Neural progenitor cell (in vitro differentiated cells): ENCODE results near the gene IL20RA. TPM values are rescaled to one million over a fixed set of nuclear protein-coding genes. Genes with fewer than 3 reads are reported as not detected.

ENCODE experiments used
- DNase-seq: peaks from one replicate; pipeline ENCODE4 v3.0.0-alpha.2; 2016; ENCODE audit warnings: low spot score
- H2AFZ ChIP-seq: fragments of 200-600 bp; sonication (generic); replicated peaks from 2 replicates; pipeline ENCODE4 v1.6.1; 2016; ENCODE audit warnings: antibody characterized with exemption
- H3F3A ChIP-seq: fragments of 200-600 bp; sonication (generic); 2 replicates; pipeline ENCODE4 v1.6.1; 2016; ENCODE audit warnings: antibody characterized with exemption, low read depth
- H3K27ac ChIP-seq: fragments of 200-600 bp; sonication (generic); 2 replicates; pipeline ENCODE4 v1.5.1; 2016; ENCODE audit warnings: mild to moderate bottlenecking
- H3K27me3 ChIP-seq: fragments of 200-600 bp; sonication (generic); 2 replicates; pipeline ENCODE4 v1.6.1; 2016; ENCODE audit warnings: mild to moderate bottlenecking, moderate library complexity
- H3K36me3 ChIP-seq: fragments of 200-600 bp; sonication (generic); 2 replicates; pipeline ENCODE4 v1.5.1; 2016
- H3K4me1 ChIP-seq: fragments of 200-600 bp; sonication (generic); 2 replicates; pipeline ENCODE4 v1.6.1; 2016; ENCODE audit warnings: mixed run types
- H3K4me2 ChIP-seq: fragments of 200-600 bp; sonication (generic); 2 replicates; pipeline ENCODE4 v1.6.1; 2016
- H3K4me3 ChIP-seq: fragments of 200-600 bp; sonication (generic); 2 replicates; pipeline ENCODE4 v1.5.1; 2016
- H3K79me2 ChIP-seq: fragments of 200-600 bp; sonication (generic); 2 replicates; pipeline ENCODE4 v1.6.1; 2016; ENCODE audit warnings: low read depth
- H3K9ac ChIP-seq: fragments of 200-600 bp; sonication (generic); 2 replicates; pipeline ENCODE4 v1.6.1; 2016
- H3K9me3 ChIP-seq: fragments of 200-600 bp; sonication (generic); 2 replicates; pipeline ENCODE4 v1.5.1; 2016; ENCODE audit warnings: low read depth
- H4K20me1 ChIP-seq: fragments of 200-600 bp; sonication (generic); 2 replicates; pipeline ENCODE4 v1.6.1; 2016; ENCODE audit warnings: low read depth
- H3K27ac Mint-ChIP-seq: 3 replicates; pipeline ENCODE4 v1.8.0; 2021; ENCODE audit warnings: mixed read lengths
- H3K27me3 Mint-ChIP-seq: 2 replicates; pipeline ENCODE4 v1.8.0; 2022; ENCODE audit warnings: low read depth, mild to moderate bottlenecking, inconsistent platforms, moderate library complexity, mixed read lengths; ENCODE audit not compliant: insufficient read depth
- H3K36me3 Mint-ChIP-seq: 3 replicates; pipeline ENCODE4 v1.8.0; 2021; ENCODE audit warnings: mixed read lengths
- H3K4me1 Mint-ChIP-seq: 3 replicates; pipeline ENCODE4 v1.8.0; 2021; ENCODE audit warnings: mixed read lengths
- H3K4me3 Mint-ChIP-seq: 3 replicates; pipeline ENCODE4 v1.8.0; 2021; ENCODE audit warnings: mild to moderate bottlenecking, moderate library complexity, mixed read lengths
- H3K9me3 Mint-ChIP-seq: 3 replicates; pipeline ENCODE4 v1.8.0; 2020; ENCODE audit warnings: mixed read lengths
- EZH2 ChIP-seq: fragments of 200-600 bp; sonication (generic); IDR thresholded peaks from 2 replicates; pipeline ENCODE4 v1.6.1; 2017; ENCODE audit warnings: antibody characterized with exemption, mild to moderate bottlenecking, moderate library complexity
- EZH2phosphoT487 ChIP-seq: fragments of 200-600 bp; sonication (generic); IDR thresholded peaks from 2 replicates; pipeline ENCODE4 v1.6.1; 2017; ENCODE audit warnings: antibody characterized with exemption
- total RNA-seq: library from RNA; depleted of rRNA; stranded (reverse); fragments of >200 nt; gene quantifications from 2 replicates; pipeline ENCODE4 v1.2.3, GENCODE V29; 2015; ENCODE audit warnings: low replicate concordance
- TF ChIP-seq, protein P1 (sequence below): fragments of 200-600 bp; sonication (generic); IDR thresholded peaks from 2 replicates; pipeline ENCODE4 v1.5.1; 2017; ENCODE audit warnings: antibody characterized with exemption, mild to moderate bottlenecking

IL20RA gene
- total RNA-seq, 1 donor from 2014 or later = not detected

- no peaks in the 10 kb centered on the region for H3K27me3 ChIP-seq
- no peaks in the 10 kb centered on the region for H3K27me3 Mint-ChIP-seq
- H3K9ac ChIP-seq = no peak overlapping the region
- H3K4me1 ChIP-seq = peaks cover under 1% of the 10 kb centered on the region
- H3K36me3 Mint-ChIP-seq = no peaks in the 10 kb centered on the region
- no peaks in the 10 kb centered on the region for H4K20me1 ChIP-seq
- H3K4me3 ChIP-seq = no peak overlapping the region
- no peak overlapping the region for H3K4me2 ChIP-seq
- no peak overlapping the region for H3K27ac ChIP-seq
- H3K9me3 ChIP-seq = no peaks in the 10 kb centered on the region
- H3K9me3 Mint-ChIP-seq = no peaks in the 10 kb centered on the region
- H2AFZ ChIP-seq = peak overlapping the region; percentile 18
- H3K79me2 ChIP-seq = no peaks in the 10 kb centered on the region
- no peak overlapping the region for H3K27ac Mint-ChIP-seq
- peaks cover 3% of the 10 kb centered on the region for H3K4me1 Mint-ChIP-seq
- H3K4me3 Mint-ChIP-seq = no peak overlapping the region
- no peaks in the 10 kb centered on the region for H3K36me3 ChIP-seq
- no peaks in the 10 kb centered on the region for H3F3A ChIP-seq
- TF ChIP-seq, protein P1, sequence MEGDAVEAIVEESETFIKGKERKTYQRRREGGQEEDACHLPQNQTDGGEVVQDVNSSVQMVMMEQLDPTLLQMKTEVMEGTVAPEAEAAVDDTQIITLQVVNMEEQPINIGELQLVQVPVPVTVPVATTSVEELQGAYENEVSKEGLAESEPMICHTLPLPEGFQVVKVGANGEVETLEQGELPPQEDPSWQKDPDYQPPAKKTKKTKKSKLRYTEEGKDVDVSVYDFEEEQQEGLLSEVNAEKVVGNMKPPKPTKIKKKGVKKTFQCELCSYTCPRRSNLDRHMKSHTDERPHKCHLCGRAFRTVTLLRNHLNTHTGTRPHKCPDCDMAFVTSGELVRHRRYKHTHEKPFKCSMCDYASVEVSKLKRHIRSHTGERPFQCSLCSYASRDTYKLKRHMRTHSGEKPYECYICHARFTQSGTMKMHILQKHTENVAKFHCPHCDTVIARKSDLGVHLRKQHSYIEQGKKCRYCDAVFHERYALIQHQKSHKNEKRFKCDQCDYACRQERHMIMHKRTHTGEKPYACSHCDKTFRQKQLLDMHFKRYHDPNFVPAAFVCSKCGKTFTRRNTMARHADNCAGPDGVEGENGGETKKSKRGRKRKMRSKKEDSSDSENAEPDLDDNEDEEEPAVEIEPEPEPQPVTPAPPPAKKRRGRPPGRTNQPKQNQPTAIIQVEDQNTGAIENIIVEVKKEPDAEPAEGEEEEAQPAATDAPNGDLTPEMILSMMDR = no peak
- peak; percentile 50 for DNase-seq
Observed at GRCh38 chr6:137089305-137089704, 44.5 kb upstream of the IL20RA start.

GRCh38 chr6:137087902-137088301, 43.1 kb upstream of the IL20RA start:
- H3K27ac Mint-ChIP-seq = no peak overlapping the region
- no peaks in the 10 kb centered on the region for H3K9me3 Mint-ChIP-seq
- H3K9ac ChIP-seq = no peak overlapping the region
- peaks cover 5% of the 10 kb centered on the region for H3K4me1 Mint-ChIP-seq
- no peaks in the 10 kb centered on the region for H3K36me3 ChIP-seq
- no peaks in the 10 kb centered on the region for H3K27me3 ChIP-seq
- no peak overlapping the region for H3K27ac ChIP-seq
- H3K4me3 ChIP-seq = no peak overlapping the region
- no peak for DNase-seq
- H3K4me1 ChIP-seq = peaks cover 10% of the 10 kb centered on the region
- H3K79me2 ChIP-seq = no peaks in the 10 kb centered on the region
- no peaks in the 10 kb centered on the region for H3K27me3 Mint-ChIP-seq
- H3K4me3 Mint-ChIP-seq = no peak overlapping the region
- H3K36me3 Mint-ChIP-seq = no peaks in the 10 kb centered on the region
- H3F3A ChIP-seq = no peaks in the 10 kb centered on the region
- no peak for TF ChIP-seq EZH2phosphoT487
- no peak for TF ChIP-seq EZH2
- TF ChIP-seq, protein P1 = no peak
- no peak overlapping the region for H3K4me2 ChIP-seq
- no peak overlapping the region for H2AFZ ChIP-seq
- H4K20me1 ChIP-seq = no peaks in the 10 kb centered on the region
- no peaks in the 10 kb centered on the region for H3K9me3 ChIP-seq

- TF ChIP-seq, protein P1 = no peak
- no peak for TF ChIP-seq EZH2
- TF ChIP-seq EZH2phosphoT487 = no peak
- Histone ChIP-seq H2AFZ (no peak overlapping the region), H3K36me3 (no peaks in the 10 kb centered on the region), H3K27ac (no peak overlapping the region), H3K4me3 (no peak overlapping the region), H3K4me2 (no peak overlapping the region), H3K9me3 (no peaks in the 10 kb centered on the region), H3K79me2 (no peaks in the 10 kb centered on the region), H4K20me1 (no peaks in the 10 kb centered on the region), H3K27me3 (no peaks in the 10 kb centered on the region), H3K9ac (no peak overlapping the region), H3K4me1 (peaks cover 10% of the 10 kb centered on the region), H3F3A (no peaks in the 10 kb centered on the region)
- no peaks in the 10 kb centered on the region for H3K9me3 Mint-ChIP-seq
- DNase-seq = no peak
- H3K4me3 Mint-ChIP-seq = no peak overlapping the region
- no peaks in the 10 kb centered on the region for H3K27me3 Mint-ChIP-seq
- no peaks in the 10 kb centered on the region for H3K36me3 Mint-ChIP-seq
- no peak overlapping the region for H3K27ac Mint-ChIP-seq
- H3K4me1 Mint-ChIP-seq = peaks cover 5% of the 10 kb centered on the region
Observed at GRCh38 chr6:137086031-137086430, 41.3 kb upstream of the IL20RA start.
